OCI-LY3 (cell line): ENCODE data around the gene RAB20.

Experiments
- EZH2phosphoT487 ChIP-seq: fragments of 200-600 bp; shearing (Covaris generic); IDR thresholded peaks from 2 replicates; pipeline ENCODE4 v1.6.1; 2018; ENCODE audit warnings: antibody characterized with exemption, mixed run types, low read depth
- TF ChIP-seq, protein P1 (sequence below): fragments of 200-600, 300-600 bp; sonication (generic); IDR thresholded peaks from 2 replicates; pipeline ENCODE4 v1.5.1; 2014; ENCODE audit warnings: antibody characterized with exemption, low read length, low read depth

DNA sequence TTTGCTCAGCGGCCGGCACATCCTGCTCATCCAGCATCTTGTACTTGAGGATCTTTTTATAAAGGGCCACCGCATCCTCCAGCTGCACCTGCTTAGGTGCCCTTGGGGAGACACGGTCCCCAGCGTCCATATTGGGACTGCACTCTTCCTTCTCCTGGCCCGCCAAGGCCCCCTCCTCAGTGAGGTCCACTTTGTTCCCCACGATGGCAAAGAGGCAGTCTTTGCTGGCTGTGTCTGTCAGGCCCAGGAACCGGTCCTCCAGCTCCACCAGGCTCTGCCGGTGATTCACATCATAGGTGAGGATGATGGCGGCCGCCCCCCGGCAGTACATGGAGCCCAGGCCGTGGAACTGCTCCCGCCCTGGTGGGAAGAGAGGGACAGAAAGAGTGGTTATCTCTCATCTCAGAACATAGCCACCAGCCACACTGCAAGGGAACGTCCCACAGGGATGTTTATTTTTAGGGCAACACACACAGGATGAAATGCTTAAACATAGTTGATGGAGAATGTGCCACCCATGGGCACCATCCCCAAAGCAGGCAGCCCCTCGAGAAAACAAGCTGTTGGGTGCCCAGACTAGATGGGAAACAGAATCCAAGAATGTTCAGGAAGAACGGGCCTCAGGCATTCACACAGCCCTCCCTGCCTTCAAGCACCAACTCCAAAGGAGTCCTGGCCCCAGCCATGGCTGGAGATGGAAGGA, 37.5 kb downstream of the RAB20 start:
- TF ChIP-seq EZH2phosphoT487 = no peak
- TF ChIP-seq, protein P1, sequence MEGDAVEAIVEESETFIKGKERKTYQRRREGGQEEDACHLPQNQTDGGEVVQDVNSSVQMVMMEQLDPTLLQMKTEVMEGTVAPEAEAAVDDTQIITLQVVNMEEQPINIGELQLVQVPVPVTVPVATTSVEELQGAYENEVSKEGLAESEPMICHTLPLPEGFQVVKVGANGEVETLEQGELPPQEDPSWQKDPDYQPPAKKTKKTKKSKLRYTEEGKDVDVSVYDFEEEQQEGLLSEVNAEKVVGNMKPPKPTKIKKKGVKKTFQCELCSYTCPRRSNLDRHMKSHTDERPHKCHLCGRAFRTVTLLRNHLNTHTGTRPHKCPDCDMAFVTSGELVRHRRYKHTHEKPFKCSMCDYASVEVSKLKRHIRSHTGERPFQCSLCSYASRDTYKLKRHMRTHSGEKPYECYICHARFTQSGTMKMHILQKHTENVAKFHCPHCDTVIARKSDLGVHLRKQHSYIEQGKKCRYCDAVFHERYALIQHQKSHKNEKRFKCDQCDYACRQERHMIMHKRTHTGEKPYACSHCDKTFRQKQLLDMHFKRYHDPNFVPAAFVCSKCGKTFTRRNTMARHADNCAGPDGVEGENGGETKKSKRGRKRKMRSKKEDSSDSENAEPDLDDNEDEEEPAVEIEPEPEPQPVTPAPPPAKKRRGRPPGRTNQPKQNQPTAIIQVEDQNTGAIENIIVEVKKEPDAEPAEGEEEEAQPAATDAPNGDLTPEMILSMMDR = no peak
